Glutamatergic neuron (in vitro differentiated cells): ENCODE measurements around the gene PRSS21. TPM values are rescaled to one million over a fixed set of nuclear protein-coding genes. Genes with fewer than 3 reads are reported as not detected.

Source experiments
- DNase-seq: peaks from one replicate; pipeline ENCODE4 v3.0.0; 2022
- H3K27ac Mint-ChIP-seq: one replicate; pipeline ENCODE4 v1.8.0; 2020; ENCODE audit warnings: mild to moderate bottlenecking, mixed read lengths, inconsistent platforms; ENCODE audit not compliant: unreplicated experiment
- H3K27me3 Mint-ChIP-seq: one replicate; pipeline ENCODE4 v1.8.0; 2020; ENCODE audit warnings: mild to moderate bottlenecking, moderate library complexity, mixed read lengths, inconsistent platforms; ENCODE audit not compliant: unreplicated experiment
- H3K36me3 Mint-ChIP-seq: one replicate; pipeline ENCODE4 v1.8.0; 2020; ENCODE audit warnings: mild to moderate bottlenecking, mixed read lengths, inconsistent platforms; ENCODE audit not compliant: unreplicated experiment
- H3K4me1 Mint-ChIP-seq: one replicate; pipeline ENCODE4 v1.8.0; 2020; ENCODE audit warnings: mild to moderate bottlenecking, low read depth, mixed read lengths, inconsistent platforms; ENCODE audit not compliant: unreplicated experiment
- H3K4me3 Mint-ChIP-seq: one replicate; pipeline ENCODE4 v1.8.0; 2020; ENCODE audit warnings: mild to moderate bottlenecking, mixed read lengths, inconsistent platforms; ENCODE audit not compliant: unreplicated experiment
- H3K9me3 Mint-ChIP-seq: one replicate; pipeline ENCODE4 v1.8.0; 2020; ENCODE audit warnings: mild to moderate bottlenecking, moderate library complexity, mixed read lengths, inconsistent platforms; ENCODE audit not compliant: unreplicated experiment
- CTCF ChIP-seq: fragments of 200-600 bp; sonication (generic); IDR thresholded peaks from one replicate; pipeline ENCODE4 v1.5.0; 2021; ENCODE audit not compliant: partially characterized antibody, unreplicated experiment
- total RNA-seq: library from RNA; stranded (reverse); fragmentation: NEBNext Ultra II Directional; extraction: Animal tissue kit (Norgen Biotek cat#: 25700); gene quantifications from one replicate; pipeline ENCODE4 v1.2.1, GENCODE V29; 2021; ENCODE audit not compliant: unreplicated experiment

Gene PRSS21
- total RNA-seq, 1 donor from 2014 or later, result not detected

DNA sequence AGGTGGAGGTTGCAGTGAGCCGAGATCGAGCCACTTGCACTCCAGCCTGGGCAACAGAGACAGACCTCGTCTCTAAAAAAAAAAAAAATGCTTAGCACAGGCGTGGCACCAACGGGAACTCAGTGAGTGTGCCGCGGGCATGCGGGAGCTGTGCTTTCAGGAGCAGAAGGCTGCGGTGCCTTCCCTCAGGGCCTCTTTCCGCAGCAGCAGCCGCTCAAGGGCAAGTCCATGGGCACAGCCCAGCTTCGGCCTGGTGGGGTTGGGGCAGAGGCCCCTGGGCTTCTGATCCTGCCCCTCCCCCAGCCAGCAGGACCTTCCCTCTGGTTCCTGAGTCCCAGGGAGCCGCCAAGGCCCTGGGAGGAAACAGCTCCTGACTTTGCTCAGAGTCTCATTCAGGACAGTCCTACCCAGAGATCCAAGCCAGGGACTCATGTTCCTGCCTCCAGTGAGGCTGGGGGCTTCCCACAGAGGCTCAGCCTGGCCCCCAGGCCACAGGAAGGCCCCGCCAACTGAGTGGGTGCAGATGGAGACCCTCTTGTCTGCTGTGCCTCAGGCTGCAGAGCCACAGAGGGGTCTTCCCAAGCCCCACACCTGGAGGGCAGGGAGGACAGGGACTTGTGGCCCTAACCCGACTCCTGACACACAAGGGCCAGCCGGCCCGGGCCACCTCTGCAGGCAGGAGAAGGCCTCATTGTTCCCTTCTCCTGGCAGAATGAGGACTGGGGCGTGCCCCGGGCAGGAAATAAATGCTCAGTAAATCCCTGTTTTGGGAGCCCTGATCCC is 9.7 kb downstream of the PRSS21 start:
- Mint-ChIP-seq H3K27me3 (peaks cover 12% of the 10 kb centered on the region), H3K4me1 (peaks cover 3% of the 10 kb centered on the region), H3K4me3 (no peak overlapping the region), H3K27ac (no peak overlapping the region), H3K9me3 (peaks cover 3% of the 10 kb centered on the region), H3K36me3 (no peaks in the 10 kb centered on the region)
- DNase-seq, result no peak
- no peak for TF ChIP-seq CTCF

- DNase-seq, result no peak
- Mint-ChIP-seq H3K36me3 (no peaks in the 10 kb centered on the region), H3K4me1 (peaks cover 2% of the 10 kb centered on the region), H3K4me3 (no peak overlapping the region), H3K9me3 (peaks cover 3% of the 10 kb centered on the region), H3K27ac (no peak overlapping the region), H3K27me3 (peaks cover 10% of the 10 kb centered on the region)
- TF ChIP-seq CTCF, result no peak
Observed at GRCh38 chr16:2827374-2827791, 10.3 kb downstream of the PRSS21 start.

DNA sequence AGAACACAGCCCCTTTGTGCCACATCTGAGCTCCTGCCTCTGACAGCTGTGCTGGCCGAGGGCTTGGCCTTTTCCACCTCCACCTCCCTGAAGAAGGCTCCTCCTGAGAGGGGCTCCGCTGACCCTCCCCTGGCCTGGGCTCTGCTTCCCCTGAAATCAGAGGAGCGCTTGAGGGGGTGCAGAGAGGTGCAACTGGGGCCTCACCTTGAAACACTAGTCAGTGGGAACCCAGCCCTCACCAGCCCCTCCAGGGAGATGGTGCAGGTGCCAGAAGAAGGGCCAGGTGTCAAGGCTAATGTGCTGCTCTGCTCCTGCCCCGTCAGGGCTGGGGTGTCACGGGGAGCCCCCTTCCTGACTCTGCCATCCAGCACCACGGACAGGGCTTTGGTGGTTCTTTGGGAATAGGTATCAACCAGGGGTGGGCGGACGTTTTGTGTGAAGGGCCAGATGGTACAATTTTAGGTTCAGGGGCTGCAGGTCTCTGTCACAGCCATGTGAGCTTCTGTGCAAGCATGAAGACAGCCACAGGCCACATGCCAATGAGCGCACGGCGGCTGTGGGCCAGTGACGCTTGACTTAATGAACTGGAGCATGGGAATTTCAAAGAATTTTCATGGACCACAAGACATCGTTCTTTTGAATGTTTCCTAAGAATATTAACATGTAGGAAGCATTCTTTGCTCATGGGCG is 10.9 kb downstream of the PRSS21 start:
- no peaks in the 10 kb centered on the region for H3K36me3 Mint-ChIP-seq
- no peak overlapping the region for H3K4me3 Mint-ChIP-seq
- H3K27me3 Mint-ChIP-seq, result peaks cover 10% of the 10 kb centered on the region
- H3K27ac Mint-ChIP-seq, result no peak overlapping the region
- no peak for TF ChIP-seq CTCF
- no peak for DNase-seq
- H3K9me3 Mint-ChIP-seq, result peaks cover 2% of the 10 kb centered on the region
- H3K4me1 Mint-ChIP-seq, result peaks cover 2% of the 10 kb centered on the region

- Mint-ChIP-seq H3K4me3 (no peak overlapping the region), H3K27ac (no peak overlapping the region), H3K4me1 (peaks cover 2% of the 10 kb centered on the region)
Observed at GRCh38 chr16:2828521-2828840, 11.4 kb downstream of the PRSS21 start.

More at GRCh38 chr16:2828521-2828840, 11.4 kb downstream of the PRSS21 start:
- peaks cover 2% of the 10 kb centered on the region for H3K9me3 Mint-ChIP-seq
- no peak for TF ChIP-seq CTCF
- no peak for DNase-seq
- no peaks in the 10 kb centered on the region for H3K36me3 Mint-ChIP-seq
- peaks cover 10% of the 10 kb centered on the region for H3K27me3 Mint-ChIP-seq
